OCI-LY3 (cell line): Measurements from ENCODE around the gene ELL3.
"Not testable (repeated sequence)": the region's sequence is repeated elsewhere in the genome, so short reads cannot be mapped to it uniquely, and the experiment has no call there.

Experiments used
- H2AFZ ChIP-seq: fragments of 200-600, 300-600 bp; shearing (Covaris generic); 2 replicates; pipeline ENCODE4 v1.6.0; 2014; ENCODE audit warnings: antibody characterized with exemption, low read depth, low read length
- H3K27ac ChIP-seq: fragments of 200-600, 300-600 bp; sonication (generic); 2 replicates; pipeline ENCODE4 v1.5.1; 2014; ENCODE audit warnings: mild to moderate bottlenecking, low read length, moderate library complexity, mixed read lengths
- H3K27me3 ChIP-seq: fragments of 200-600, 300-600 bp; sonication (generic); 2 replicates; pipeline ENCODE4 v1.6.1; 2014; ENCODE audit warnings: low read depth, low read length, mixed read lengths
- H3K36me3 ChIP-seq: fragments of 200-600, 300-600 bp; sonication (generic); replicated peaks from 2 replicates; pipeline ENCODE3; 2014; ENCODE audit warnings: low read depth, low read length, mixed read lengths
- H3K4me1 ChIP-seq: fragments of 300-600, 200-600 bp; sonication (generic); 2 replicates; pipeline ENCODE4 v1.6.1; 2014; ENCODE audit warnings: low read length, mixed read lengths
- H3K4me2 ChIP-seq: fragments of 200-600, 300-600 bp; sonication (generic); 2 replicates; pipeline ENCODE4 v1.6.1; 2014; ENCODE audit warnings: low read length, mixed read lengths
- H3K4me3 ChIP-seq: fragments of 300-600, 200-600 bp; sonication (generic); 2 replicates; pipeline ENCODE4 v1.5.1; 2014; ENCODE audit warnings: antibody characterized with exemption, mild to moderate bottlenecking, low read length, moderate library complexity
- H3K79me2 ChIP-seq: fragments of 300-600, 200-600 bp; shearing (Covaris generic); 2 replicates; pipeline ENCODE4 v1.6.1; 2014; ENCODE audit warnings: mild to moderate bottlenecking, low read length, mixed read lengths
- H3K9ac ChIP-seq: fragments of 300-600, 200-600 bp; shearing (Covaris generic); 2 replicates; pipeline ENCODE4 v1.6.0; 2014; ENCODE audit warnings: mild to moderate bottlenecking, low read length, moderate library complexity
- H3K9me3 ChIP-seq: fragments of 200-600, 300-600 bp; shearing (Covaris generic); 2 replicates; pipeline ENCODE4 v1.6.1; 2014; ENCODE audit warnings: low read length, mixed read lengths; ENCODE audit not compliant: insufficient read depth
- H4K20me1 ChIP-seq: fragments of 200-600, 300-600 bp; sonication (generic); 2 replicates; pipeline ENCODE4 v1.6.1; 2016; ENCODE audit warnings: low read length, mixed read lengths; ENCODE audit not compliant: insufficient read depth
- CTCF ChIP-seq: fragments of 200-600, 300-600 bp; sonication (generic); IDR thresholded peaks from 2 replicates; pipeline ENCODE4 v1.5.1; 2014; ENCODE audit warnings: antibody characterized with exemption, low read length, low read depth
- EZH2phosphoT487 ChIP-seq: fragments of 200-600 bp; shearing (Covaris generic); IDR thresholded peaks from 2 replicates; pipeline ENCODE4 v1.6.1; 2018; ENCODE audit warnings: antibody characterized with exemption, mixed run types, low read depth

Gene ELL3

GRCh38 chr15:43821505-43821904 is 44.7 kb upstream of the ELL3 start:
- peaks cover 82% of the 10 kb centered on the region for H3K79me2 ChIP-seq
- H3K4me3 ChIP-seq: no peak overlapping the region
- H4K20me1 ChIP-seq: no peaks in the 10 kb centered on the region; the same call in 1 of the 2 replicates
- peaks cover 23% of the 10 kb centered on the region for H3K36me3 ChIP-seq
- no peaks in the 10 kb centered on the region; the same call in 1 of the 2 replicates for H3K9me3 ChIP-seq
- H2AFZ ChIP-seq: no peak overlapping the region
- H3K27me3 ChIP-seq: no peaks in the 10 kb centered on the region
- no peak for TF ChIP-seq CTCF
- no peak for TF ChIP-seq EZH2phosphoT487
- no peak overlapping the region for H3K9ac ChIP-seq
- H3K4me1 ChIP-seq: peaks cover 22% of the 10 kb centered on the region
- no peak overlapping the region for H3K4me2 ChIP-seq
- no peak overlapping the region for H3K27ac ChIP-seq

- H3K36me3 ChIP-seq: peaks cover 56% of the 10 kb centered on the region
- H3K27ac ChIP-seq, H3K4me1 ChIP-seq: not testable (repeated sequence)
These were observed 38.3 kb upstream of the ELL3 start for GRCh38 chr15:43815064-43815463.

GRCh38 chr15:43808960-43809678 is 32.4 kb upstream of the ELL3 start:
- TF ChIP-seq CTCF (no peak), EZH2phosphoT487 (no peak)
- Histone ChIP-seq H3K4me3 (peak overlapping the region; percentile 47), H3K27ac (peak overlapping the region; percentile 94), H3K27me3 (no peaks in the 10 kb centered on the region), H3K79me2 (0 out of 2 replicates have a peak, but pooled peaks cover 5% of the 10 kb centered on the region), H3K9me3 (no peaks in the 10 kb centered on the region), H3K4me1 (peaks cover 30% of the 10 kb centered on the region), H3K36me3 (peaks cover 71% of the 10 kb centered on the region), H4K20me1 (no peaks in the 10 kb centered on the region), H2AFZ (no peak overlapping the region), H3K4me2 (peak overlapping the region; percentile 73), H3K9ac (peak overlapping the region; percentile 55)

More at GRCh38 chr15:43815064-43815463, 38.3 kb upstream of the ELL3 start:
- not testable (repeated sequence) for H3K27me3 ChIP-seq, H3K9ac ChIP-seq, H4K20me1 ChIP-seq, H3K4me3 ChIP-seq, H3K9me3 ChIP-seq, H2AFZ ChIP-seq, H3K4me2 ChIP-seq
- peaks cover 34% of the 10 kb centered on the region for H3K79me2 ChIP-seq

GRCh38 chr15:43808435-43808950 is 31.7 kb upstream of the ELL3 start:
- Histone ChIP-seq H3K27me3 (no peaks in the 10 kb centered on the region), H2AFZ (no peak overlapping the region), H4K20me1 (no peaks in the 10 kb centered on the region), H3K27ac (peak overlapping the region; percentile 94), H3K36me3 (peaks cover 73% of the 10 kb centered on the region), H3K4me2 (peak overlapping the region; percentile 73), H3K4me3 (peak overlapping the region; percentile 47), H3K4me1 (peaks cover 30% of the 10 kb centered on the region), H3K79me2 (0 out of 2 replicates have a peak, but pooled peaks cover 5% of the 10 kb centered on the region), H3K9me3 (no peaks in the 10 kb centered on the region), H3K9ac (peak overlapping the region; percentile 48)
- no peak for TF ChIP-seq EZH2phosphoT487
- no peak for TF ChIP-seq CTCF

- not testable (repeated sequence) for H3K4me3 ChIP-seq, H3K9me3 ChIP-seq, H2AFZ ChIP-seq, H4K20me1 ChIP-seq, H3K27me3 ChIP-seq, H3K9ac ChIP-seq, H3K4me2 ChIP-seq, H3K27ac ChIP-seq
- Histone ChIP-seq H3K79me2 (peaks cover 26% of the 10 kb centered on the region), H3K4me1 (peaks cover 34% of the 10 kb centered on the region), H3K36me3 (peaks cover 58% of the 10 kb centered on the region)
These were observed 25.9 kb upstream of the ELL3 start for GRCh38 chr15:43802676-43803075.
